Upper lobe of left lung (tissue), 6 donors: ENCODE data around the gene GPC5. TPM values are rescaled to one million over a fixed set of nuclear protein-coding genes. Genes with fewer than 3 reads are reported as not detected.

Source experiments
- ATAC-seq, 2 donors: fragments of 200-7000 bp; cut with Tn5 transposase; one replicate each; pipeline ENCODE4 v1.9.1; 2022; ENCODE audit warnings: mild to moderate bottlenecking in 2 of 2, moderate library complexity in 2 of 2; ENCODE audit not compliant: low FRiP score in 2 of 2
- DNase-seq, 2 donors: peaks; one replicate each; pipeline ENCODE4 v3.0.0-alpha.2; 2019 to 2020
- H3K27ac ChIP-seq, 4 donors: fragments of 200-600 bp; sonication (generic); one replicate each; pipeline ENCODE4 v1.5.1; 2016 to 2019
- H3K27me3 ChIP-seq, 4 donors: fragments of 200-600 bp; sonication (generic); one replicate each; pipeline ENCODE4 v1.5.1; 2017 to 2019
- H3K36me3 ChIP-seq, 4 donors: fragments of 200-600 bp; sonication (generic); one replicate each; pipeline ENCODE4 v1.5.1; 2016 to 2019
- H3K4me1 ChIP-seq, 4 donors: fragments of 200-600 bp; sonication (generic); one replicate each; pipeline ENCODE4 v1.5.1; 2018 to 2019
- H3K4me3 ChIP-seq, 4 donors: fragments of 200-600 bp; sonication (generic); one replicate each; pipeline ENCODE4 v1.5.1; 2017 to 2019; ENCODE audit warnings: mild to moderate bottlenecking in 2 of 4, moderate library complexity in 1 of 4
- H3K9me3 ChIP-seq, 4 donors: fragments of 200-600 bp; sonication (generic); one replicate each; pipeline ENCODE4 v1.5.1; 2018 to 2019
- CTCF ChIP-seq, 6 experiments: fragments of 450-650 bp in 4 of 6; fragments of 200-600 bp in 2 of 6; sonication (generic) in 2 of 6; IDR thresholded peaks; one replicate each; pipeline ENCODE4 v1.5.1; 2016 to 2019; ENCODE audit warnings: antibody characterized with exemption in 6 of 6
- EP300 ChIP-seq, 4 donors: sonication (generic); formaldehyde crosslinking; IDR thresholded peaks; one replicate each; pipeline ENCODE4 v1.5.1; 2017; ENCODE audit warnings: antibody characterized with exemption in 4 of 4, control low read depth in 2 of 4
- POLR2A ChIP-seq, 4 donors: fragments of 450-650 bp; IDR thresholded peaks; one replicate each; pipeline ENCODE4 v1.5.1; 2016 to 2017; ENCODE audit warnings: antibody characterized with exemption in 4 of 4, mild to moderate bottlenecking in 2 of 4
- POLR2AphosphoS5 ChIP-seq, 2 donors: sonication (generic); formaldehyde crosslinking; IDR thresholded peaks; one replicate each; pipeline ENCODE4 v1.5.1; 2017; ENCODE audit warnings: antibody characterized with exemption in 2 of 2
- WGBS, 2 donors: methylation state at CpG; one replicate each; pipeline ENCODE4 v1.1.5; 2017 to 2018; 5-methylcytosine and 5-hydroxymethylcytosine counted together
- total RNA-seq, 6 donors: library from RNA; depleted of rRNA in 4 of 6; stranded (reverse); fragments of >200 nt in 4 of 6; gene quantifications; one replicate each; pipeline versions ENCODE4 v1.1.0 to v1.2.1, GENCODE V29; 2016 to 2021
- donor health status: DM: no; HTN: no; CAD: no; lungs with moderate emphysema.
- donor health status: DM: no; HTN: yes; CAD: no; lungs with severe emphysema.

GPC5 gene
- total RNA-seq, 6 donors from 2014 or later = 7.6 to 51.4 (median 12.8) TPM

DNA sequence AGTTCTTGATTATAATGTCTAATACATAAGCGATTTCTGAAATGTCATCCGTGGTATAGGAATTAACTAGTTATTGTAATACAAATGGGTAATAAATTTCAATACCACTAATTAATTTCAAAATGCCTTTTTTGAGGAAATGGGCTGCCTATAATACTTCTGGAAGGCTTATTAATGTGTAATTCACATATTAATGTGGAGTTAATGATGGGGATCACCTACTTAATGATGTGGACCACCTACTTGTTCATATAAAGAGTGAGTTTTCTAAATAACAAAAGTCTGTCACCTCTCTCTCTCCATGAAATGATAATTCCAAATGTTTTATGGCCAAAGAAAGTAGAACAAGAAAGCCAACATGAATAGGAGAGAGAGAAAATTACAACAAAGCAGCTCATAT, 914.4 kb downstream of the GPC5 start:
- Histone ChIP-seq H3K4me1 (no peaks in the 10 kb centered on the region), H3K27me3 (no peaks in the 10 kb centered on the region), H3K4me3 (no peak overlapping the region), H3K27ac (no peak overlapping the region), H3K9me3 (no peaks in the 10 kb centered on the region), H3K36me3 (no peaks in the 10 kb centered on the region)
- DNase-seq = no peak
- no peak for TF ChIP-seq POLR2AphosphoS5 (IDR thresholded peaks at IDR 0.05)
- no peak for ATAC-seq
- 86 to 91% methylated on average over 2 of the region's 2 CpGs for WGBS, 2 donors

GRCh38 chr13:92313382-92313781, 915.0 kb downstream of the GPC5 start:
- Histone ChIP-seq H3K4me1 (no peaks in the 10 kb centered on the region), H3K27me3 (no peaks in the 10 kb centered on the region), H3K36me3 (no peaks in the 10 kb centered on the region), H3K27ac (no peak overlapping the region), H3K9me3 (no peaks in the 10 kb centered on the region), H3K4me3 (no peak overlapping the region)
- ATAC-seq (no peak), DNase-seq (no peak)
- 63 to 81% methylated on average over 2 of the region's 2 CpGs for WGBS, 2 donors
- TF ChIP-seq CTCF (IDR thresholded peaks at IDR 0.05) = no peak
- TF ChIP-seq EP300 (IDR thresholded peaks at IDR 0.05) = no peak
- no peak for TF ChIP-seq POLR2A (IDR thresholded peaks at IDR 0.05)
- TF ChIP-seq POLR2AphosphoS5 (IDR thresholded peaks at IDR 0.05) = no peak

DNA sequence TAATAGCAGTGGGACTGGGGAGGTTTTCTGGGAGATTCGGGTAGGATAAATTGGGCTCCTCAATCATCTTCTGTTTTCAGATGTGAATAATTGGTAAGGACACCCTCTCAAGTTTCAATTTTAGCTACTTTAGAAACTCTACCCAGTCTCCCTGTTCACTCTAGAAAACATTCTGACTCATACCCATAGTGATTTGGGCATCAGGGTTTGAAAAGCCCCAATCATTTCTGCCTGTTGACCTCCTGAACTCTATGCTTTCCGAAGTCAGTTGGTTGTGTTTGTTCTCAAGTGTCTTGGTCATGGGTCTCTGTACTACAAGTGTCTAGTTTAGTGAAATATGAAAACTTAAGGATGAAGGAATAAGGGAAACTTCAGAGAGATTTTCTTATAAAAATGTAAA, 916.8 kb downstream of the GPC5 start:
- H3K4me1 ChIP-seq = no peaks in the 10 kb centered on the region
- DNase-seq (no peak), ATAC-seq (no peak)
- no peak for TF ChIP-seq POLR2AphosphoS5 (IDR thresholded peaks at IDR 0.05)
- no peak for TF ChIP-seq CTCF (IDR thresholded peaks at IDR 0.05)
- TF ChIP-seq EP300 (IDR thresholded peaks at IDR 0.05) = no peak
- no peak for TF ChIP-seq POLR2A (IDR thresholded peaks at IDR 0.05)
- H3K9me3 ChIP-seq = no peaks in the 10 kb centered on the region
- H3K27me3 ChIP-seq = no peaks in the 10 kb centered on the region
- H3K36me3 ChIP-seq = no peaks in the 10 kb centered on the region
- no peak overlapping the region for H3K27ac ChIP-seq
- WGBS, 2 donors = 74 to 83% methylated on average over 2 of the region's 2 CpGs
- no peak overlapping the region for H3K4me3 ChIP-seq

- Histone ChIP-seq H3K27me3 (no peaks in the 10 kb centered on the region), H3K27ac (no peak overlapping the region), H3K4me3 (no peak overlapping the region), H3K4me1 (no peaks in the 10 kb centered on the region), H3K36me3 (no peaks in the 10 kb centered on the region), H3K9me3 (no peaks in the 10 kb centered on the region)
- TF ChIP-seq POLR2AphosphoS5 (IDR thresholded peaks at IDR 0.05) (no peak), CTCF (IDR thresholded peaks at IDR 0.05) (no peak), EP300 (IDR thresholded peaks at IDR 0.05) (no peak), POLR2A (IDR thresholded peaks at IDR 0.05) (no peak)
- DNase-seq (no peak), ATAC-seq (no peak)
- 84 to 87% methylated on average over 2 of the region's 2 CpGs for WGBS, 2 donors
Measured at GRCh38 chr13:92316030-92316429, 917.6 kb downstream of the GPC5 start.

- no peaks in the 10 kb centered on the region for H3K4me1 ChIP-seq
- no peak for TF ChIP-seq EP300 (IDR thresholded peaks at IDR 0.05)
- TF ChIP-seq POLR2AphosphoS5 (IDR thresholded peaks at IDR 0.05) = no peak
- TF ChIP-seq CTCF (IDR thresholded peaks at IDR 0.05) = no peak
- no peak for TF ChIP-seq POLR2A (IDR thresholded peaks at IDR 0.05)
- H3K27ac ChIP-seq = no peak overlapping the region
- no peaks in the 10 kb centered on the region for H3K27me3 ChIP-seq
- ATAC-seq = no peak
- no peak overlapping the region for H3K4me3 ChIP-seq
- 33 to 49% methylated on average over 2 of the region's 2 CpGs for WGBS, 2 donors
- H3K36me3 ChIP-seq = no peaks in the 10 kb centered on the region
- DNase-seq = no peak
- no peaks in the 10 kb centered on the region for H3K9me3 ChIP-seq
Measured at GRCh38 chr13:92317066-92317465, 918.6 kb downstream of the GPC5 start.
